GM13976 (cell line): Measurements from ENCODE around the gene DACT2.
"Not testable (repeated sequence)": the region's sequence is repeated elsewhere in the genome, so short reads cannot be mapped to it uniquely, and the experiment has no call there.

ENCODE experiments used
- DNase-seq: peaks from one replicate; pipeline ENCODE4 v3.0.0; 2012; ENCODE audit warnings: low spot score
- in situ Hi-C: fragments of 300-500 bp; cut with MboI; formaldehyde crosslinking; loops from one replicate; pipeline ENCODE4 v1.12.0; 2022; ENCODE audit warnings: low sequenced_read_pairs, mixed read lengths, inconsistent platforms; ENCODE audit not compliant: unreplicated experiment
- TF ChIP-seq, protein P1 (sequence below): IDR thresholded peaks from 2 replicates; pipeline ENCODE4 v1.5.1; 2012; ENCODE audit warnings: borderline replicate concordance, mild to moderate bottlenecking; ENCODE audit not compliant: insufficient read depth; ENCODE audit errors: extremely low read depth, missing control alignments, control extremely low read depth

DACT2 gene

DNA sequence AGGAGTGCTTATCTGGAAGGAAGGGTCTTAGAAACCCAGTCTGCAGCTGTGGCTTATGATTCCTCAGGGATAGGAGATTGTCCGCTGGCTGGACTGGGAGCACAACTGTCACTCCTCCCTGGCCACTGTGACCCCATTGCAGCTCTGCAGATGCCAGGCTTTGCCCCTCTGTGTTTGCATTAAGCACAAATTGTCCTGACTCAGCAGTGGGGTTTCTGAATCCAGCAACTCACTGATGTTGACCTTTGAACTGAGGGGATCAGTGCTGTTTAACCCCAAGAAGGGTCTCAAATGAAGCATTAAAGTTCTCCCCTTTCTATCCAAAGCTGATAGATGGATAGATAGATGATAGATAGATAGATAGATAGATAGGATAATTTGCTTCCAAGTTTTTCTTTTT lies 29.5 kb downstream of the DACT2 start:
- TF ChIP-seq, protein P1, sequence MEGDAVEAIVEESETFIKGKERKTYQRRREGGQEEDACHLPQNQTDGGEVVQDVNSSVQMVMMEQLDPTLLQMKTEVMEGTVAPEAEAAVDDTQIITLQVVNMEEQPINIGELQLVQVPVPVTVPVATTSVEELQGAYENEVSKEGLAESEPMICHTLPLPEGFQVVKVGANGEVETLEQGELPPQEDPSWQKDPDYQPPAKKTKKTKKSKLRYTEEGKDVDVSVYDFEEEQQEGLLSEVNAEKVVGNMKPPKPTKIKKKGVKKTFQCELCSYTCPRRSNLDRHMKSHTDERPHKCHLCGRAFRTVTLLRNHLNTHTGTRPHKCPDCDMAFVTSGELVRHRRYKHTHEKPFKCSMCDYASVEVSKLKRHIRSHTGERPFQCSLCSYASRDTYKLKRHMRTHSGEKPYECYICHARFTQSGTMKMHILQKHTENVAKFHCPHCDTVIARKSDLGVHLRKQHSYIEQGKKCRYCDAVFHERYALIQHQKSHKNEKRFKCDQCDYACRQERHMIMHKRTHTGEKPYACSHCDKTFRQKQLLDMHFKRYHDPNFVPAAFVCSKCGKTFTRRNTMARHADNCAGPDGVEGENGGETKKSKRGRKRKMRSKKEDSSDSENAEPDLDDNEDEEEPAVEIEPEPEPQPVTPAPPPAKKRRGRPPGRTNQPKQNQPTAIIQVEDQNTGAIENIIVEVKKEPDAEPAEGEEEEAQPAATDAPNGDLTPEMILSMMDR = no peak
- in situ Hi-C loops = no loop called here
- no peak for DNase-seq

DNA sequence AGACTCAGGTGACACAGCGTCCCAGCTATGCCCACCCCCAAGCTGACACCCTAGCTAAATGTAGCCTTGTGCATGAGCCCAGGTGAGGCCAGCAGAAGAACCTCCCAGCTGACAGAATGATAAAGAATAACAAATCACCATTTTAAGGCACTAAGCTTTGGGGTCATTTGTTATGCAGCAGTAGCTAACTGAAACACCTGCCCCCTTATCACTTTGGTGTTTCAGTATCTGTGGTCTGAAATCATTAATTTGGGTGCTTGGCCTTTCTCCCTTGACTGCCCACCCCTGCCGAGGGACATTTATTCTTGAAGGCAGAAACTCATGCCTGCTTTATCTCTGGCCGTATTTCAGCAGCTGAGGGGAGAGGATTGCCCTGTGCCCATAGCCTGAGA lies 30.0 kb downstream of the DACT2 start:
- in situ Hi-C loops = no loop called here
- TF ChIP-seq, protein P1 = no peak
- DNase-seq = no peak

DNA sequence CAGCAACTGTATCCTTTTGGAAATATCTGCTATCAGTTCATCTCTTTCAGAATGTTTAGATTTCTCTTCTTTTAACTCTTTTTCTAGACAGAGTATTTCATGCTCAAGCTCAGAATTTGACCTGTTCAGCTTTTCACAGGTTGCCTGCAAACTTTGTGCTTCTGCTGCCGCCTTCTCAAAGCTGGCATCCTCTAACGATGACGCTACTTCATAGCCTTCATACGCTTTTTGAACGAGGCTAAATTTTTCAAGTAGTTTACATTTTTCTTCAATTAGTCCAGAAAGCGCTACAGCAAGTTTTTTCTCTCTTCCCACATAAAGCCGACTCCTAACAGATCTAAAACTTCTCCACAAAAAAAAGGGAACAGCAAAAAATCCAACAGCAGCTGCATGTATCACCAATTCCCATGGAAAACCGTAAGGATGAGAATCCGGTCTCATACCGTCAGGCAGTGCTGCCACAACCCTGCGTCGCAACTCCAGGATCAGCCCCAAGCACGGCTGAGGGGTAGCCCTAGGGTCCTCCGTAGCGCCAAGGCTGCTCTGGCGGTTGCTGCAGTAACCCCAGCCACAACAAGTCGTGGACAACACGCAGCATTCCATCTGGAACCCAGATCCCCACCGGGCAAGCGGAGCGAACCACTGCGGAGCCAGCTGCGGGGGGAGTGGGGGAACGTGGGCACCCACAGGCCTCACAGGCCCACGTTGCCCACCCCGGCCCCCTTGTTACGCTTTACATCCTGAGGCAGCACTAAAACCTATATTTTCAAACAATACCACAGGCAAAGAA lies 30.6 kb downstream of the DACT2 start:
- TF ChIP-seq, protein P1 = no peak
- in situ Hi-C loops = no loop called here
- DNase-seq = no peak

DNA sequence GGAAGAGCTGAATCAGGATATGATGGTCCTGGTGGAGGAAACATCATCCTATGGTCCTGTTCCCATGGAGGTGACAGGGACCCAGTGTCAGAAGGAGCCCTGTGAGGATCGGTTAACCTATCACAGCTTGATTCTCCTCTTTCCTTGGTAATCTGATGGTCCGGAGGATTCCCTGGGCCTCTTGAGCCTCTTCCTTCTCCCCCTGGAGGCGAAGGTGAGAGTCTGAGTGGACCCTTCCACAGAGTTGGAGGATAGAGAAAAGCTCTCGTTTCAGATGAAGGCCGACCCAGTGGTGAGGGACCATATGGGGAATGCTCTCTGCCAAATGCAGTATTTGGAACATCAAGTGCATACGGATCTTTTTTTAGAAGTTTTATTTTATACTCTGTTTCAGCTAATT lies 32.1 kb downstream of the DACT2 start:
- DNase-seq, in situ Hi-C loops: not testable (repeated sequence)

DNA sequence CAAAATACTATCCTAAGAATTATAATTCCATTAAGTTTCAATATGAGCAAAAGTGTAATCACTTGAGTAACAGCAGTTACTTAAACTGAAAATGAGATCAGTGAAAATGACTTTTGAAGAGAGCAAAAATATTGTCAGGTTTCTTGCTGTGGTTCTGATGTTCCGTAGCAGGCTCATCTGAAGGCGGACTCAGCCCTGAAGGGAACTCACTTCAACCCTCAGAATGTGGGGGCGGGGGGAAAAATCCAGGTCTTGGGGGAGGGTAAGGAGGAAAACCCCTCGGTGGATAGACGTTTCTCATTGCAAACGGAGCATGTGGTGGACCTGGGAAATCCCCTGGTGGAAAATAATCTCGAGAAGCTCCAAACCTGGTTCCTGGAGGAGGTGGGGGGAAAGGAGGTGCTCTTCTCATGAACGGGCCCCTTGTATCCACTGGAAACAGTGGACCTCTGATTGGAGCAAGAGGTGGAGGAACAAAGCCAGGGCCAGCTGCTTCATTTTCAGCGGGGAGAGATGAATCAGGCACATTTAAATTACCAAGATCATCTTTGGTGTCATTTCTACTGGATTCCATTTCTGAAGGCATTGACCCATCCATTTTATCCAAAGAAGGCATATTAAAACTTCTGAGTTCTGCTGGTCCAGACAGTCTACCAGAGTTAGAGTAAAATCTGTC lies 32.7 kb downstream of the DACT2 start:
- in situ Hi-C loops, DNase-seq: not testable (repeated sequence)

DNA sequence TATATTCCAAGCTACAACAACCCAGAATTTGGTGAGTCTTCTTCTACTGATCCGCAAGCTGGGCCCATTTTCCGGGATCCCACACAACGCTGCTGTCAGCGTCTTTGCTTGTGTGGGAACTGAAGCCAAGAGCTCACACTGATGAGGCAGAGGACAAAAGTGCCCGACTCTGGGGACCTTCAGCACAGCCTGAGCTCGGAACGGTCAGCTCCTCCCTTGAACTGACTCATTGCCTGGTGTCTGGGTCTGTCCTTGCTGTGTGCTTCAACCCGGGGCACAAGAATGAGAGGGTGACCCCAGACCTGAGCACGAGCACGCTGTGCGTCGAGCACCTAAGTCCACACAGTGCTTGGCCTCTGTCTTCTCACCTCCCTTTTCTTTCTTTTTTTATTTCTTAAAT lies 33.5 kb downstream of the DACT2 start:
- in situ Hi-C loops = no loop called here
- TF ChIP-seq, protein P1 = no peak
- no peak for DNase-seq

DNA sequence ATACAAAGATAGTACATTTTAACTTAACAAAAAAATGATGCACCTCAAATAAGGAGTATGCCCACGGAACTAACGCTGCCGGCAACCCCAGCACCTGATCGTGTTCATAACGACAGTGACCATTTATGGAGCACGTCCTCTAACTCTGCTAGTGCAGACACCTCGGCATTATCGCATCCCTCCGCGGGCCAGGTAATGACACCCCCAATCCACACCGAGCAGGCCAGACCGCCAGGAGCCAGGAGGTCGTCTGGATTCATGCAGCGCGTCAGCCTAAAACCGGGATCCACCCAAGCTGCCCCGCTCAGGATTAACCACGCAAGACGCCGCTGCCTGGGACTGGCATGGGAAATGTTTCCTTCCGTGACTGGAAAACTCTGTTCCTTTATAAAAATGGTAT lies 34.1 kb downstream of the DACT2 start:
- TF ChIP-seq, protein P1 = no peak
- DNase-seq = no peak
- in situ Hi-C loops = no loop called here
